ENCODE results near the gene ELF5.

ELF5 gene

GRCh38 chr11:34454308-34455032 is 59.1 kb downstream of the ELF5 start:
- no peak for DNase-seq (ENCODE audit: low read depth, low spot score)

GRCh38 chr11:34451053-34451452 is 62.5 kb downstream of the ELF5 start:
- DNase-seq (ENCODE audit: low read depth, low spot score), result no peak

- DNase-seq (ENCODE audit: low read depth, low spot score), result no peak
Measured at GRCh38 chr11:34449013-34449412, 64.6 kb downstream of the ELF5 start.

- DNase-seq (ENCODE audit: low read depth, low spot score), result no peak
Measured at GRCh38 chr11:34448223-34448994, 65.2 kb downstream of the ELF5 start.

DNA sequence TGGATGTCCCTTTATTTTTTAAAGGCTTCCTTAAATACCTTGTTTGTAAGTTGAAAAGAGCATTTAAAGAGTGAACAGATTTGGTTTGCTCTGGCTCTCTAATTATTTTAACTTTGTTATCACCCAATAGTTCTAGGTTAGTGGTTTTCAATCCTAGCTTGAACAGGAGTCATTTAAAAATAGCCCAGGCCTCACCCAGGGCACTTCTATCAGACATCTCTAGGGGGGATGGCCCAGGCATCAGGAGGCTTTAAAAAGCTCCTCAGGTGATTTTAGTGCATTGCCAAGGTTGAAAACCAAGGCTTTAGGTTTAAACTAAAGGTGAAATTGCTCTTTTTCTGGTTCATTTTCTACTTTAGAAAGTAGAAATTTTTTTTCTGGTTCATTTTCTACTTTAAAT is 66.5 kb downstream of the ELF5 start:
- no peak for DNase-seq (ENCODE audit: low read depth, low spot score)

DNA sequence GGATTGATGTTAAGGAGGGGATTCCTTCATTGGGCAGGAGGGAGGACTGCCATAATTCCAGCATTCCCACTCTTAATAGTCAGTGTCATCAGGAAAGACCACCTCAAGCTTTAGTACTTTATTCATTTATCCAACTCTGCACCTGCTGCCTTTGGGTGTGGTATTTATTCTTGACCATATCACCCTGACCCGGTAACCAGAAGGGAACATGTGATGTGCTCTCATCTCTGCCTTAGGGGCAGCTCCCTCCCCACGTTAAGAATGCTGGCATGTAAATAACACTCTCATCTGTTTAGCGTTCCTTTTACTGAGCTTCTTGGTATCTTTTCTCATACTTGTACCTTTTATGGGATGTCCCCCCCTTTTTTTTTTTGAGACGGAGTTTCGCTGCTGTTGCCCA is 67.2 kb downstream of the ELF5 start:
- DNase-seq (ENCODE audit: low read depth, low spot score), result no peak

DNA sequence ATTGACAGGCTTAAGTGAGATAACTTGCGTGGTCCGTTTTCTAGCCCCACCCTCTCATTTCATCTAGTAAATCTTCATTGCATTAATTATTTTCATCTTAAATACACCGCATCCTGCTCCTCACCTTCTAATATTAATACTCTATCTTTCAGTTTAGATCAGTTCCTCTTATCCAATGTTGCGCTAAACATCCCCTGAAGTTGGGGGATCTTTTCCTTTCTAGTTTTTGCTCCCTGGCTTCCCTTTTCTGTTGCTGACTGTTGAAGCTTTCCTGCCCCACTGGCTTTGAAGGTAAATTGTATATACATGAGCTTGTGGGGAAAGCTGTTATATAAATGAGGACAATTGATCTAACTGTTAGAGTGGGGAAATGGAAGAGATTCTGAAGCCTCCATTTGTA is 67.6 kb downstream of the ELF5 start:
- DNase-seq (ENCODE audit: low read depth, low spot score), result no peak

GRCh38 chr11:34444428-34444827 is 69.2 kb downstream of the ELF5 start:
- DNase-seq (ENCODE audit: low read depth, low spot score), result no peak

- DNase-seq (ENCODE audit: low read depth, low spot score), result no peak
Measured at GRCh38 chr11:34443136-34443535, 70.5 kb downstream of the ELF5 start.

DNA sequence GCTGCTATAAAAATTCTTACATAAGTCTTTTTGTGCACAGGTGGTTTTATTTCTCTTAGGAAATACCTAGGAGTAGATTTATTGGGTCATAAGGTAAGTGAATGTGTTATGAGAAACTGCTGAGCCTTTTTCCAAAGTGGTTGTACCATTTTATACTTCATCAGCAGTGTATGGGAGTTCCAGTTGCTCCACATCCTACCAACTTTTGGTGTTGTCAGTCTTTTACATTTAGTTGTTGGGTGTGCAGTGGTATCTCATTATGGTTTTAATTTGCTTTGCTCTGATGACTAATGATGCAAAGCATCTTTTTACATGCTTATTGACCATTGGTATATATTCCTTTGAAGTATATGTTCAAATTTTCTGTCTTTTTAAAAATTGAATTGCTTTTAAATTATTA is 71.8 kb downstream of the ELF5 start:
- DNase-seq (ENCODE audit: low read depth, low spot score), result no peak

DNA sequence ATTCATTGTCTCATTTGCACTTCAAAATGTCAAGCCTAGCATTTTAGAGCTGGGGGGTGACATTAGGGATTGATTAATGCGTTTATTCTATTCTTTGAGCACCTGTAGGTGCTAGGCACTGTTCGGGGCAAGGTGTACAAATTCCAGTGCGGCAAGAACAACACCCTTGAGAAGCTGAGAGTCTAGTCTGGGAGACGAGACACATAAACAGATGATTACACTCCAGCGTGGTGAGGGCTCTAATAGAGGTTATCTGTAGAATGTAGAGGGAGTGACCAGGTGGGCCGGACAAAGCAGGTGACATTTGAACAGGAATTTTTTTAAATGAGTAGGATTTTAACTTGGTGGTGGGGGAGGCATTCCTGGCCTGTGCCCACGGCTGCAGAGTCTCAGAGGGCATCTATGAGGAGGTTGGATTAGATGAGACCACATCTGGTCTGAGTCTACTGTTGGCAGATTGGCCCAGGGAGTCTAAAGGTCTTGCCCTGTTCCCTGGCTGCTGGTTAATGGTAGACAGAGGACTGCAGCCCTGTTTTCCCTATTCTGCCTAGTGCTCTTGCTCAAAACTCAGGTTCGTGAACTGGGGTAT is 73.9 kb downstream of the ELF5 start:
- DNase-seq (ENCODE audit: low read depth, low spot score), result no peak

GRCh38 chr11:34438529-34439507 is 74.8 kb downstream of the ELF5 start, which contains the start of gene CAT:
Gene CAT, plus strand, starts transcription at chr11:34438934. Its CDS starts 80 bp downstream, at chr11:34439014.
- DNase-seq (ENCODE audit: low read depth, low spot score), result peak; percentile 99

- DNase-seq (ENCODE audit: low read depth, low spot score), result no peak
Measured at GRCh38 chr11:34437224-34438125, 76.1 kb downstream of the ELF5 start.

- DNase-seq (ENCODE audit: low read depth, low spot score), result no peak
Measured at GRCh38 chr11:34433899-34434298, 79.7 kb downstream of the ELF5 start.

DNA sequence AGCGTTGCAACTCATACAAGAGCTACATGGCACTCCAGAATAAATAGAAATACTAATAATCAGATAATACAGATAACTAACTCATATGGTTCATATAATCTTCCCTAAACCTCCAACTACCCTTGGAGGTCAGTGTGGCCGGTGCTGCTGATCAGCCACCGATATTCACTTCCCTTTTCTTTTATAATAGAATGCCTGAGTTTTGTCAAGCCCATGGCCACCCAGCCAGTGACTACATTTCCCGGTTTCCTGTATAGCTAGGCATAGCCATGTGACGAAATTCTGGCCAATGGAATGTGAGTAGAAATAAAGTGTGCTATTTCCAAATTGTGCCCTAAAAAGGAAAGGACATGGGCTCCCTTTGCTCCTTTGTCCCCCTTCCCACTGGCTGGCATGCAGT is 80.8 kb downstream of the ELF5 start:
- no peak for DNase-seq (ENCODE audit: low read depth, low spot score)

GRCh38 chr11:34431979-34432378 is 81.6 kb downstream of the ELF5 start:
- no peak for DNase-seq (ENCODE audit: low read depth, low spot score)

Data from activated naive CD8-positive, alpha-beta T cell treated with anti-CD3 and anti-CD28 coated beads, Interleukin-2, amount 50 U/mL, for 16 hours (primary cell).